NCI-H1694 treated with DMSO at 0.1 percent for 48 hours (cell line): Measurements from ENCODE around the gene KLRD1.
"Not testable (repeated sequence)": the region's sequence is repeated elsewhere in the genome, so short reads cannot be mapped to it uniquely, and the experiment has no call there.

Experiments used
- DNase-seq: peaks from one replicate; lab custom pipeline; 2025; lab: John Stamatoyannopoulos, UW

The KLRD1 gene, protein sequence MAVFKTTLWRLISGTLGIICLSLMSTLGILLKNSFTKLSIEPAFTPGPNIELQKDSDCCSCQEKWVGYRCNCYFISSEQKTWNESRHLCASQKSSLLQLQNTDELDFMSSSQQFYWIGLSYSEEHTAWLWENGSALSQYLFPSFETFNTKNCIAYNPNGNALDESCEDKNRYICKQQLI

DNA sequence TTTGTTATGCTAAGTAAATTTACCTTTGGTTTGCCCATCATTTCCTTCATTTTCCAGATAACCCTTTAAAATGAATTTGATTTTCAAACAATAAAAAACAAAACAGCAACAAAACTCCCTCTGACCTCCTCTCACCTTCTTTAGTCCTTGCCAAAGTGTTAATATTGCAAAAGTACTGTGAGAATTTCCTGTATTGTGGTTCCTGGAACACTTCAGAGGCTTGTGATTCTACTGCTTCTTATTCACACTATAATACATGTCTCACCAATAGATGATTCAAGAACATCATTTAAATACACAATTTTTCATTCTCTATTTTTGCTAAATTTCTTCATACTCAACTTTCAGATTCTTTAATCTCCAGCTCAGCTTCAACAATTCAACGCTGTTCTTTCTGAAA lies at the start of gene KLRD1:
KLRD1 (plus strand) TSS at position 241 of the 400 bp plus-strand sequence. CDS start 208 bp downstream, outside the sequence.
- no peak for DNase-seq

DNA sequence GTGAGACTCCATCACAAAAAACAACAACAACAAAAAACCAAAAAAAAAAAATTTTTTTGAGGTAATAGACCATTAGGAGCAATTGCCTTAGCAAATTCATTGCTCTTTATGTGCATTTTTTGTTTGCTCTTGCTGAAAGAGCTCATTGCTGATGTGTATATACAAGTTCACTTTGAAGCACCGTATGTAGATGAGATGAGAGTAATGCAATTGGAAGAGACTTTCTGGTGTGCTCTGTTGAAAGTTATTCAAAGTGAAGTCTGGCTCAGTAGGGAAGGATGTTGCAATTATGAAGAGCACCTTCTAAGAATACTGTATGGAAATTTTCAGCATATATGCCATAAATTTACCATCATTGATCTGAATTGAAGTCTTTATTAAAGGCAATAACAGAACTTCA lies 46.7 kb upstream of the KLRD1 start:
- DNase-seq: no peak

DNA sequence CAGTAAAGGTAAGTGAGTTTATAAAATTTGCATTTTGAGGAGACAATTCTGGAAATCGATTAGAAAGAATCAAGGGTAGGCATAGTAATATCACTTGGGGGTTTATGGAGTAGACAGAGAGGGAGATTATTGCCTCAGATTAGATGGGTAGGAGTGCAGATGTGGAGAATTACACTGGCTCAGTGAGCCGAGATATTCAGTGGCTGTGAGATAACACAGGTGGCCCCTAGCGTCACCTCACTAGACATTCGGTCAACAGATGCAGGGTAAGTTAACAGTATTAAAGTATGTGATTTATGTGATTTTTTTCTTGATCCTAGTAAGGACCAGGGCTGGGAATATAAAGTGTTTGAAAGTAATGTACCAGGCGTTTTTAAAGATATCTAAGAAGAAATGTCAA lies 39.6 kb upstream of the KLRD1 start:
- no peak for DNase-seq

DNA sequence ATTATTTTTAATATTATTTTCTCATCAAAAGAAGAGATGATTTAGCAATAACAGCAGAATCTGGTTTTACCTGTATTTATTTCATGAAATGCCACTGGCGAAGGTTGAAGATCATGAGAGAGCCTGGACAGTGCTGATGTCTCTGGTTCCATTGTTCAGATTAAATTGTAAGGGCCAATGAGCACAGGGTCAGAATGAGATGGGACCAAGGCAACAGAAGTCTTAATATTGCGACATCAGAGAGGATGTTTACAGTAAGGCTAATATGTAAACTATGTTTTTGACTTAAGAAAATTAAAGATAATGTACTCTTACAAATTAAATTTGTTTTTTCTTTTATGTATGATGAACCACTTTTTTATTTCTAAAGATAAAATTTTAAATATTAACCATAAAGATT lies 35.2 kb upstream of the KLRD1 start:
- DNase-seq: no peak

DNA sequence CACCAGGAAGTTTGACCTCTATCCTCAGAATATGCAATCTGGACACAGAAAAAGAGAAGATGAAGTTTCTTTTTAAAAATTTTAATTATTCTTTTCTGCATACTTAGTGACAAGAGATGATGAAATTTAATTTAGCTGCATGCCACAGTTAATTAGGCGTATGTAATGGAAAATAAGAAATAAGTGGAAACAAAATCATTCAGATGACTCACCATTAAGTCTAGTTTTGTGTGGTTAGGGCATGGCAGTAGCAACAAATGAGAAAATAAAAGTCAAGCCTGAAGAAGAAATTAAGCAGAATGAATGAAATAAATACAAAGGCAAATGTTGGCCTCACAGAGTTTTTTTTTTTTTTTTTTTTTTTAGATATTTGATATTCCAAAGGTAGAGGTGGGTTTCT lies 30.9 kb upstream of the KLRD1 start:
- no peak for DNase-seq

DNA sequence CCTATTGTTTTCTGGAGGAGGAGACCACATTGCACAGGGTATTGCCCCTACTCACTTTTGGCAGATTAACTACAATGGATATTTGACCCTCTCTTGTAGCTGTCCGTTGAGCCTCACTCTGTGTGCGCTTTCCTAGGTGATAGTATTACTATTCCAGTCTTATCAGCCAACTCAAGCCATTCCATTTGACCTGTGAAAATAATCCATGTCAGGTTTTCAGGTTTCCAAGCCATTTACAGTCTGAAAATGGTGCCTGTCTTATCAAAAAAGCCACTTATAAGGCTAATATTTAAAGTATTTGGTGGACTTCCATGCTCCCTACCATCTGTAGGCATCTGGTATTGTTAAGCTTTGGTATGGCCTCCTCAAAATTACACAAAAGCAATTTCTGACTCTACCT lies 29.6 kb upstream of the KLRD1 start:
- DNase-seq: no peak

DNA sequence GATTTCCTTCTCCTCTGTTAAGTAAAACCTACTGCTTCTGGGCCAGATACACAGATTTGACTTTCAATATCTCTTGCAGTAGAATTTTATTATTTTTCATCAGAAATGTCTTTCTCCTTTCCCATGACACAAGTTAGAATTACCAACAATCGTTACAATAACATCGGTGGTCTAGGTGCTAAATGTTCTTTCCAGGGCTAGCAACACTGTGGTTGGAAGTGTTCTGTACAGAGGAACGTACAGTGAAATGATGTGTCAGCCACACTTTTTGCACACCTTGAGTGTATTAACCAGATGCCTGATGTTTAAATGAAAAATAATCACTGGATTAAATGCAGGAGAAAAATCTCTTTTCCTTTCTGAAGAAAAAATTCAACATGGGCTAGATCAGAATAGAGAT lies 27.7 kb upstream of the KLRD1 start:
- no peak for DNase-seq

DNA sequence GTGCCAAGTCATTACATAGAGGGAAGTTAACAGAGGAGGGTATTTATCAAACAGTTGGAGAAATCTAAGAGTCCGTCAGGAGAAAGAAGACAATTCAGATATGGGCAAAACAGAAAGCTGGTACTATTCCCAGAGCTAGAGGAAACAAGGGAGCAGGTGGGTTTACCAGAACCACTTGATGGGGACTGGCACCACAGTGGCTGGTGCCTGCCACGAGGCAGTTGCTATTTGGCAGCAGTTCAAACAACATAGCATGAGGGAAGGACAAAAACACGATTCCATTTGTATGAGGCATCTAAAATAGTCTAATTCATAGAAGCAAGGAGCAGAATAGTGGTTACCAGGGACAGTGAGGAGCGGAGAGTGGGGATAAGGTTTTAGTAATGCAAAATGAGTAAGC lies 24.6 kb upstream of the KLRD1 start:
- no peak for DNase-seq

DNA sequence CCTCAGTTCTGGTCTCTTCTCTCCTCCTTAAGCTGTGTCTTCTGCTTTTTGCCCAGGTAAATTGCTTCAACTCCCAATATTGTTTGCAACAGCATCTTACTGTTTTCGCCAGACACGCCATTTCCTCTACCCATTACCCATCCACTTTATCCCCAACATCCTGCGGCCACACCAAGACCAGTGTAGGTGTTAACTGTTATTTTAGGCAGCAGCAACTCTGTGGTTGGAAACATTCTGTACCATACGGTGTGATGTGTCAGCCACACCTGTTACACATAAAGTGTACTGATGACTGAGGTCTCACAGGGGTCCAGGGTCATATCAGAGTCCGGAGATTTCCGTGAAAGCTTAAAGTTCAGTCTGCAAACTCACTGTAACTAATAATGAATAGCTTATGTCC lies 21.8 kb upstream of the KLRD1 start:
- DNase-seq: no peak

DNA sequence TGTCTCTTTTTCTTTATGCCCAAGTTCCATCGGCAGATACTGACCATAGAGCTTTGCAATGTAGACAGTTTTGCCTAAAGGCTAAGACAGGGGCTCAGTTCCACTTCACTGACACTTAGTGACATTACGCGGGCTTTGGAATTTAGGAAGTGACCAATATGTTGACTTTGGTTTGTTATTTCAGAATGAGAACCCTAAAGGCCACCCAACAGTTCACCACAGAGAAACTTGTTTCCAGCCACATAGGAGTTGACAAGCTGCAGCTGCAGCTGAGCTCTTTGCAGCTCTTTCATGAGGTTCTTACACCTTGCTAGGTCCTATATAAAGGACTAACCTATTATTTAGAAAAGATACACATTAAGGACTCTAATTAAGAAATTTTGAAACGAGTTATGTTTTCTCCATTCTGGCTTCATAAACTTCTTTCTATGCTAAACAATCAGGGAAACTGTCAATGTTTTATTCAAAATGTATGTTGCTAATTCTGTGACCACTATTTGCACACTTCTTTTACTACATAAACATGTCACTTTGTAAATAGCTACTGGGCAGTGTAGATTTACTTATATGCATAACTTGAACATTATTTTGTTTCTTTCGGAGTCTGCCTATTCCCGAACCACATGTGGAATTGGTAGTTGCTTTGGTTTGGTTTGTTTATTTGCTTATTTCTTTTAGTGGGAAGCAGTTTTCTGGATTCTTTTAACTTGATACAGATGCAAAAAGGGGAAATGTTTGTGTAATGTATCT lies 18.5 kb upstream of the KLRD1 start:
- DNase-seq: no peak

DNA sequence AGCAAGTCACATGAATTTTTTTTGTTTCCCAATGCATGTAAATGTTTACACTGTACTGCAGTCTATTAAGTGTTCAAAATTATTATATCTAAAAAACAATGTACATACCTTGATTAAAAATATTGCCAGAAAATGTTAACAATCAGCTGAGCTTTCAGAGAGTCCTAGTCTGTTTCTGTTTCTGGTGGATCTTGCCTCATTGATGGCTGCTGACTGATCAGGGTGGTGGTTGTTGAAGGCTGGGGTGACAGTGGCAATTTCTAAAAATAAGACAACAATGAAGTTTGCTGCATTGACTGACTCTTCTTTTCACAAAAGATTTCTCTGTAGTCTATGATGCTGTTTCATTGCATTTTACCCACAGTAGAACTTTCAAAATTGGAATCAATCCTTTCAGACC lies 16.6 kb upstream of the KLRD1 start:
- DNase-seq: no peak

DNA sequence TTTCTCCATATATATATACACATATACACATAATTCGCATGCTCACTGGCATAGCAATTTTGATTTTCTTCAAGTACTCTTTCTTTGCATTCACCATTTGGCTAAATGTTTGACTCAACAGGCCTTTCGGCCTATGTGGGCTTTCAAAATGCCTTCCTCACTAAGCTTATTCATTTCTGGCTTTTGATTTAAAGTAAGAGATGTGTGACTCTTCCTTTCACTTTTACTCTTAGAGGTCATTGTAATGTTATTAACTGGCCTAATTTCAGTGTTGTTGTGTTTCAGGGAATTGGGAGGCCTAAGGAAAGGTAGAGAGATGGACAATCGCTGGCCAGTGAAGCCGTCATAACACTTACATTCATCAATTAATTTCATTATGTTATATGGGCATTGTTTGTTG lies 14.5 kb upstream of the KLRD1 start:
- DNase-seq: no peak

DNA sequence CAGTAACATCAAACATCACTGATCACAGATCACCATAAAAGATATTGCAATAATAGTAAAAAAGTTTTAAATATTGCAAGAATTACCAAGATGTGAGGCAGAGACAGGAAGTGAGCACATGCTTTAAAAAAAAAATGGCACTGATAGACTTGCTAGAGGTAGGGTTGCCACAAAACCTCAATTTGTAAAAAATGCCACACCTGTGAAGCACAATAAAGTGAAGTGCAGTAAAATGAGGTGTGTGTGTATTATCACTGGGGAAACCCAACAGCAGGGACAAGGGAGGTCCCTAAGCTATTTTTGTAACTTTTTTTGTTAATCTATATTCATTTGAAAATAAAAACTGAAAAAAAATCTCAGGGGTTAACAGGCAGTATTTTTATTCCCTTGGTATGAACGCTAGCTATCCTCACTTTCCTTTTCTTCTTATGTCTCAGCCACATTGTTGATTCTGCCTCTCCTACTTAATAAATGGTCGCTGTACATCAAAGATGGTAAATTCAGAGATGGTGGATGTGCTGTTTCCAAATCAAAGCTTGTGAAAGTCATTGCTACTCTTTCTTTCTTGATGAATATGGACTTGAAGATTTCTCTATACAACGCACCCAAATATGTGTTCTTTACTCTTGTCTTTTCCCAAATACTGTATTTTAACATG lies 14.0 kb upstream of the KLRD1 start:
- no peak for DNase-seq

DNA sequence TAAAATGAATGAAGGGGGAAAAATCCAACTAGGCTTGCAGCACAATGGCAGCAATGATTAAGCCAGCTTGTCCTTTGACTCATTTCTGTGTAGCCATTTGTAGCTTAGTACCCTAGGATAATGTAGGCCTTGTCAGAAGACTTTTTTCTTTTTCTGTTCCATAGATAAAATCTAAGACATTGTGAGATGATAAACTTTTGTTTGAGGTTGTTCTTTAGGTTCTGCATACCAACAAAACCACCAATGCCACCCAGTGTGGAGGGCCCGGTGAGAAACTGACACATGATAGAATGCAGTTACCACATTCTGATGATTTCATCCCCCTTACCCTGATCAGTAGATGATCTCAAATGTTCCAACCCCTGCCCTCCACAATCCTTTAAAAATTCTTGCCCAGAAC lies 6.6 kb upstream of the KLRD1 start:
- no peak for DNase-seq

DNA sequence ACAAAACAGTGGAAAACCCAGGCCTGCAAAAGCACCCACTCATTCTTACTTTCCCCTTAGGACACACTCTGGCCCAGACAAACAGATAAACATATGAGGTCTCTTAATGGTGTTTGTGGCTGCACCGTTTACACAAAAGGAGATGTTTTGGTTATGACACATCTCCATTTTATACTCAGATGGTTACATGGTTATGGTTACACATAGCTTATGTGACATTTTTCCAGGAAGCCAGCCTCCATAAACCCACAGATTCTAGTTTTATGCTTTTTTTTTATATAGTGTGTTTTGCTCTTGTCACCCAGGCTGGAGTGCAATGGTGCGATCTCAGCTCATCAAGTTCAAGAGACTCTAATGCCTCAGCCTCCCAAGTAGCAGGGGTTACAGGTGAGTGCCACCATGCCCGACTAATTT lies 3.5 kb upstream of the KLRD1 start:
- no peak for DNase-seq

DNA sequence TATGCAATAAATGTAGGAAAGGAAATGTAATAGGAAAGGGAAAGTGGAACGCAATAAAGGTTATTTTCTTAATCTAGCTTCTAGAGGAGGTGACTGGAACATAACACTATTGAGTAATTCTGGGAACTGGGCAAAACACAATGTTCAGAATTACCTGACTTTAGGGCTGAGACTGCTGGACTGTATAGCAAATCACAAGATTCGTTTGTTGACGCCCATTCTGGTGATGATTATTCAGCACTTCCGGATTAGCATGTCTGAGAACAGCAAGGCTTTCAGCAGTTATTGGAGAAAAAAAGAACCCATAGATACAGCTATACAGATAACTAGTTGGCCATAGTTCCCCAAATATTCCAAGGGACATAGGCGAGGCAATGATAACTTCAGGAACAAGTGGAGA lies 2.3 kb upstream of the KLRD1 start:
- no peak for DNase-seq

DNA sequence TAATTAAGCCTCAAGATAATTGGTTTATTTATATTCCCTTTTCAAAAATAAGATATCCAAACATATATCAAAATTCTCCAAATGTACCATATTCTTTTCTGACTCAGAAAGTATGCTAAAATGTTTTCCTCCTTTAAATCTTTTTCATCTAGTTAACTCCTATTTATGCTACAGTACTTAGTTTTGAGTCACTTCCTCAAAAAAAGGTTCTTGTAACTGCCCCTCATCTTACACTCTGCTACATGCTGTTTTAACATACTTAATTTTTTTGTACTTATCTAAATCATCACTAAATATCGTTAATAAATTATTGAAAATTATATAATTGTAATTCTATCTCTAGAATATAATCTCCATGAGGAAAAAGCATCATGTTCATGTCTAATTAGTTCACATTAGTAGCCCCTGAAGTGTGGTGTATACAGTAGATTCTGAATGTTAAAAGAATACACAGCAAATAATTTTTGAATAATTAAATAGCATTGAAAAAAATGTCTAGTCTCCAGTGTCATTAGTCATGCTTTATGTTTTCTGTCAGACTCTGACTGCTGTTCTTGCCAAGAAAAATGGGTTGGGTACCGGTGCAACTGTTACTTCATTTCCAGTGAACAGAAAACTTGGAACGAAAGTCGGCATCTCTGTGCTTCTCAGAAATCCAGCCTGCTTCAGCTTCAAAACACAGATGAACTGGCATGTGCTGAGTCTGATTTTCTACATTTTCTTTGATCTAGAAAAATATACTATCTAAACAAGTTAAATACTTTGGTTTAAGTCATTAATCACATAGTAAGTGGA lies 3.5 kb downstream of the KLRD1 start:
- no peak for DNase-seq

DNA sequence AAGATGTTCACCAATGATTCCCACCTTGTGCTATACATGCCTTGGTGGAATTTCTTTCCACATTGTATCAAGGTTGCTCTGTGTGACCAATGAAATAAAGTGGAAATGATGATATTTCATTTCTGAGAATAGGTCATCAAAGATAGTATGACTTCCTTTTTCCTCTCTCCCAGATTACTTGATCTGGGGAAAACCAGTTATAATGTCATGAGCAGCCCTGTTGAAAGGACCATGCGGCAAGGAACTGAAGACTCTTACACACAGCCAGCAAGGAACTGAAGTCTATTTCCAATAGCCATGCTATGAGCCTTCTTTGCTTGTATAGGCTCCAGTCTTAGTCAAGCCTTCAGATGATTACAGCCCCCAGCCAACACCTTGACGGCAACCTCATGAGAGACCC lies 11.7 kb downstream of the KLRD1 start:
- DNase-seq: no peak

DNA sequence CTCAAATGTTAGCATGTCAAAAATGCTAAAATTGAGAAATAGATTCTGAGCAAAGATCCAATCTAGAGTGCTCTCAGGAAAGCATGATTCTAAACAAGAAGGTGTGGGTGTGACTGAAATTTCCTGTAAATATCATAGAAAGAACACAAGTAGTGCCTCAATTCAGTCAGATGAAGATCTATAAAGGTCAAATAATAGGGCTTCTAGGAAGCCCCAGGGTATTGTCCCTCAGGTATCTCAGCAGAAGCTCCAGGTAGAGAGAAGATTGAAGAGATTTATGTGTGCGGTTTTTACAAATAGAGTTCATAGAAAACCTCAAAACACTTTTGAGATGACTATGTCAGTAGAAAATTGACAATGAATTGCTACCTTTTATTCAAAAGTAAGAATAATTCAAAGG lies 13.0 kb downstream of the KLRD1 start:
- no peak for DNase-seq

DNA sequence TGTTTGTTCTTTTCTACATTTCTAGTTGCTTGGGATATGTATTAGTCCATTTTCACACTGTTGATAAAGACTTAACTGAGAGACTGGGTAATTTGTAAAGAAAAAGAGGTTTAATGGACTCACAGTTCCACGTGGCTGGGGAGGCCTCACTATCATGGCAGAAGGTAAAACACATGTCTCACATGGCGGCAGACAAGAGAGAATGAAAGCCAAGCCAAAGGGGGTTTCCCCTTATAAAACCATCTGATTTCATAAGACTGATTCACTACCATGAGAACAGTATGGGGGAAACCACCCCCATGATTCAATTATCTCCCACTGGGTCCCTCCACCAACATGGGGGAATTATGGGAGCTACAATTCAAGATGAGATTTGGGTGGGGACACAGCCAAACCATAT lies 21.0 kb downstream of the KLRD1 start:
- not testable (repeated sequence) for DNase-seq

DNA sequence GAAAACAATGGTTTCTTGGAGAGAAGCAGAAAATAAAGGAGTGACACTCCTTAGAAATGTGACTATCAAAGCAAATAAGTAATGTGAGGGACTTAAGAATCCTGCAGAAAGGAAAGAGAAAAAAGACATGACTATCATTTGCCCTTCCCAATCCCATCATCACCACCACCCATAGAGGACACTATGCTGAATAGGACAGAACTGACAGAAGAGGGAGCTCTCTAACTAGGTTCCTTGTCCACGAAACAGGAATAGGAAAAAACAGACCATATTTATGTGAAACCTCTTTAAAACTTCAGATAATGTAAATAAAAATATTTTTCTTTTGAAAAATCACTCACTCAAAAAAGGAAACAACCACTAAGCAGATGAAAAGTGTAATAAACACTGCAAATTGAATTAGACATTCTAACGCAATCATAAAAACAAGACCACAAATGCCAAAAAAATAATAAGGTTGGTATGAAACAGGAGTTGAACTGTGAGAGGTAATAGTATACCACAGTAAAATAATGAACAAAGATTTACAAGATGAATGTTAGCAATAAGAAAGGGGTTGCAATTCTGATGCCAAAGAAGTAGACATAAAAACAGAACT lies 24.1 kb downstream of the KLRD1 start:
- DNase-seq: peak; percentile 19

DNA sequence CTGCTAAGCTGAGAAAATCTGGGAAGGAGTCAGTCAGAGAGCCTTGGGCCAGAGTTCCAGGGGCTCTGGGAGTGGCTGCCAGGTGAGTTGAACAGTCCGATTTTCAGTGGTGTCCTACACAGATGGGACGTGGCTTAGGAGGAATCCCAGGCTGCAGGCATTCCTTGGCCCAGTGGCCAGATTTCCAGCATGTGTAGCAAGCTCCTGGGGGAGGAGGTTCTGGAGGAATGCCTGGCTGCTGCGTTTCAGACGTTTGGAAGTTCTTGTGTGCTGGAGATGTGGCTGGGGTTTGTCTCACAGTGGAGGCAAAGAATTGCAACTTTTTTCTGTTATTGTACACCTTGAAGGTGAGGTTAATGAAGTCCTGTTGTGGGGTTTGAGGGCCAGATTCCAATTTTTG lies 28.5 kb downstream of the KLRD1 start:
- not testable (repeated sequence) for DNase-seq
